Measurements from ENCODE around the gene ARMC9.

DNA sequence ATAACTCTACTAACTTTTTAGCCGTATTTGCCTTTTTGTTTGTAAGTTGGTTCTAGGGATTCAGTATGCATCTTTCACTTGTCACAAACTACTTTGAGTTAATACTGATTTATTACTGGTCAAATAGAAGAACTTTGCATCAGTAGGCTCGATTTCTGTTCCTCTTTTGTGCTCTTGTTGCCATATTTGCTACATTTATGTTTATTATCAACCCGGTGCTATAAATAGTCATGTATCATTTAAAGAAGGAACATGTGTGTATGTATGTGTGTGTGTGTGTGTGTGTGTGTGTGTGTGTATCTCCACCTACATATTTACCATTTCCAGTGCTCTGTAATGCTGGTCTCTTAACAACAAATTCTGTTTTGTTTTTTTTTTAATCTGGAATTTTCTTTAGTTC lies 117.5 kb downstream of the ARMC9 start:
- TF ChIP-seq, protein P1, sequence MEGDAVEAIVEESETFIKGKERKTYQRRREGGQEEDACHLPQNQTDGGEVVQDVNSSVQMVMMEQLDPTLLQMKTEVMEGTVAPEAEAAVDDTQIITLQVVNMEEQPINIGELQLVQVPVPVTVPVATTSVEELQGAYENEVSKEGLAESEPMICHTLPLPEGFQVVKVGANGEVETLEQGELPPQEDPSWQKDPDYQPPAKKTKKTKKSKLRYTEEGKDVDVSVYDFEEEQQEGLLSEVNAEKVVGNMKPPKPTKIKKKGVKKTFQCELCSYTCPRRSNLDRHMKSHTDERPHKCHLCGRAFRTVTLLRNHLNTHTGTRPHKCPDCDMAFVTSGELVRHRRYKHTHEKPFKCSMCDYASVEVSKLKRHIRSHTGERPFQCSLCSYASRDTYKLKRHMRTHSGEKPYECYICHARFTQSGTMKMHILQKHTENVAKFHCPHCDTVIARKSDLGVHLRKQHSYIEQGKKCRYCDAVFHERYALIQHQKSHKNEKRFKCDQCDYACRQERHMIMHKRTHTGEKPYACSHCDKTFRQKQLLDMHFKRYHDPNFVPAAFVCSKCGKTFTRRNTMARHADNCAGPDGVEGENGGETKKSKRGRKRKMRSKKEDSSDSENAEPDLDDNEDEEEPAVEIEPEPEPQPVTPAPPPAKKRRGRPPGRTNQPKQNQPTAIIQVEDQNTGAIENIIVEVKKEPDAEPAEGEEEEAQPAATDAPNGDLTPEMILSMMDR (tag by site-specific recombination; IDR thresholded peaks at IDR 0.05): no peak
- TF ChIP-seq, protein P2, sequence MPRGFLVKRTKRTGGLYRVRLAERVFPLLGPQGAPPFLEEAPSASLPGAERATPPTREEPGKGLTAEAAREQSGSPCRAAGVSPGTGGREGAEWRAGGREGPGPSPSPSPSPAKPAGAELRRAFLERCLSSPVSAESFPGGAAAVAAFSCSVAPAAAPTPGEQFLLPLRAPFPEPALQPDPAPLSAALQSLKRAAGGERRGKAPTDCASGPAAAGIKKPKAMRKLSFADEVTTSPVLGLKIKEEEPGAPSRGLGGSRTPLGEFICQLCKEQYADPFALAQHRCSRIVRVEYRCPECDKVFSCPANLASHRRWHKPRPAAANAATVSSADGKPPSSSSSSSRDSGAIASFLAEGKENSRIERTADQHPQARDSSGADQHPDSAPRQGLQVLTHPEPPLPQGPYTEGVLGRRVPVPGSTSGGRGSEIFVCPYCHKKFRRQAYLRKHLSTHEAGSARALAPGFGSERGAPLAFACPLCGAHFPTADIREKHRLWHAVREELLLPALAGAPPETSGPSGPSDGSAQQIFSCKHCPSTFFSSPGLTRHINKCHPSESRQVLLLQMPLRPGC (tag by site-specific recombination; IDR thresholded peaks at IDR 0.05): no peak
- no peak for TF ChIP-seq PRDM1 (tag by site-specific recombination; IDR thresholded peaks at IDR 0.05)
- TF ChIP-seq ZBTB8A (tag by site-specific recombination; IDR thresholded peaks at IDR 0.05): no peak
- no peak for TF ChIP-seq ZNF837 (tag by site-specific recombination; IDR thresholded peaks at IDR 0.05)
- TF ChIP-seq, protein P3, sequence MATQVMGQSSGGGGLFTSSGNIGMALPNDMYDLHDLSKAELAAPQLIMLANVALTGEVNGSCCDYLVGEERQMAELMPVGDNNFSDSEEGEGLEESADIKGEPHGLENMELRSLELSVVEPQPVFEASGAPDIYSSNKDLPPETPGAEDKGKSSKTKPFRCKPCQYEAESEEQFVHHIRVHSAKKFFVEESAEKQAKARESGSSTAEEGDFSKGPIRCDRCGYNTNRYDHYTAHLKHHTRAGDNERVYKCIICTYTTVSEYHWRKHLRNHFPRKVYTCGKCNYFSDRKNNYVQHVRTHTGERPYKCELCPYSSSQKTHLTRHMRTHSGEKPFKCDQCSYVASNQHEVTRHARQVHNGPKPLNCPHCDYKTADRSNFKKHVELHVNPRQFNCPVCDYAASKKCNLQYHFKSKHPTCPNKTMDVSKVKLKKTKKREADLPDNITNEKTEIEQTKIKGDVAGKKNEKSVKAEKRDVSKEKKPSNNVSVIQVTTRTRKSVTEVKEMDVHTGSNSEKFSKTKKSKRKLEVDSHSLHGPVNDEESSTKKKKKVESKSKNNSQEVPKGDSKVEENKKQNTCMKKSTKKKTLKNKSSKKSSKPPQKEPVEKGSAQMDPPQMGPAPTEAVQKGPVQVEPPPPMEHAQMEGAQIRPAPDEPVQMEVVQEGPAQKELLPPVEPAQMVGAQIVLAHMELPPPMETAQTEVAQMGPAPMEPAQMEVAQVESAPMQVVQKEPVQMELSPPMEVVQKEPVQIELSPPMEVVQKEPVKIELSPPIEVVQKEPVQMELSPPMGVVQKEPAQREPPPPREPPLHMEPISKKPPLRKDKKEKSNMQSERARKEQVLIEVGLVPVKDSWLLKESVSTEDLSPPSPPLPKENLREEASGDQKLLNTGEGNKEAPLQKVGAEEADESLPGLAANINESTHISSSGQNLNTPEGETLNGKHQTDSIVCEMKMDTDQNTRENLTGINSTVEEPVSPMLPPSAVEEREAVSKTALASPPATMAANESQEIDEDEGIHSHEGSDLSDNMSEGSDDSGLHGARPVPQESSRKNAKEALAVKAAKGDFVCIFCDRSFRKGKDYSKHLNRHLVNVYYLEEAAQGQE (tag by site-specific recombination; IDR thresholded peaks at IDR 0.05): no peak
- TF ChIP-seq ZNF274 (IDR thresholded peaks at IDR 0.05; ENCODE audit: low read length): no peak
- TF ChIP-seq ZNF274 (tag by site-specific recombination; IDR thresholded peaks at IDR 0.05; ENCODE audit: borderline replicate concordance): no peak
- TF ChIP-seq, protein P4, sequence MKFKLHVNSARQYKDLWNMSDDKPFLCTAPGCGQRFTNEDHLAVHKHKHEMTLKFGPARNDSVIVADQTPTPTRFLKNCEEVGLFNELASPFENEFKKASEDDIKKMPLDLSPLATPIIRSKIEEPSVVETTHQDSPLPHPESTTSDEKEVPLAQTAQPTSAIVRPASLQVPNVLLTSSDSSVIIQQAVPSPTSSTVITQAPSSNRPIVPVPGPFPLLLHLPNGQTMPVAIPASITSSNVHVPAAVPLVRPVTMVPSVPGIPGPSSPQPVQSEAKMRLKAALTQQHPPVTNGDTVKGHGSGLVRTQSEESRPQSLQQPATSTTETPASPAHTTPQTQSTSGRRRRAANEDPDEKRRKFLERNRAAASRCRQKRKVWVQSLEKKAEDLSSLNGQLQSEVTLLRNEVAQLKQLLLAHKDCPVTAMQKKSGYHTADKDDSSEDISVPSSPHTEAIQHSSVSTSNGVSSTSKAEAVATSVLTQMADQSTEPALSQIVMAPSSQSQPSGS (tag by site-specific recombination; IDR thresholded peaks at IDR 0.05; ENCODE audit: low read depth): no peak
- TF ChIP-seq ZFP41 (tag by site-specific recombination; IDR thresholded peaks at IDR 0.05; ENCODE audit: borderline replicate concordance): no peak
